ENCODE measurements around the gene PML.
"Not testable (repeated sequence)": the region's sequence is repeated elsewhere in the genome, so short reads cannot be mapped to it uniquely, and the experiment has no call there.

GRCh38 chr15:74082450-74082849, 87.9 kb downstream of the PML start, which contains the start of gene GOLGA6A:
- not testable (repeated sequence) for TF ChIP-seq EZH2phosphoT487 (IDR thresholded peaks at IDR 0.05; ENCODE audit: low read depth, severe bottlenecking, unreplicated experiment); CTCF (IDR thresholded peaks at IDR 0.05; ENCODE audit: poor library complexity); EZH2 (IDR thresholded peaks at IDR 0.05; ENCODE audit: borderline replicate concordance)

Measured in hepatocyte (in vitro differentiated cells).